DMS 273 treated with DMSO at 0.1 percent for 48 hours (cell line): Measurements from ENCODE around the gene IGFBP2.

Experiments
- DNase-seq: peaks from one replicate; lab custom pipeline; 2025; lab: John Stamatoyannopoulos, UW

The IGFBP2 gene

DNA sequence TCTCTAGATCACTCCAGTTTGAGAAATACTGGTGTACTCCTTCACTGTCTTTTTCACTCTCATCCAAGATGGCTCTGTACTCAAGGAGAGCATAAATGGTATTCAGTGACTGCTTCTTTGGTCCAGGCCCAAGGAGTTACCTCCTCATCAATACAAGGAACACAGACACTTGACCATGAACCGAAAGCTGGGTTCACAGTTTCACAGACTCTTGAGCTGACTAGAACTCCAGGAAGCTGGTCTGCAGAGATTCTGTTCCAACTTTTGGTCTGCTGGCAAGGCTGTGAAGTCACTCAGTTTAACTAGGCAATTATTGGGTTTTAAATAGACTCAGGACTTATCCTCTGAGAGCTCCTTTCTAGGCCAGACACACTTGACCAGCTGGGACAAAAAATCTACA is 69.5 kb downstream of the IGFBP2 start:
- no peak for DNase-seq

DNA sequence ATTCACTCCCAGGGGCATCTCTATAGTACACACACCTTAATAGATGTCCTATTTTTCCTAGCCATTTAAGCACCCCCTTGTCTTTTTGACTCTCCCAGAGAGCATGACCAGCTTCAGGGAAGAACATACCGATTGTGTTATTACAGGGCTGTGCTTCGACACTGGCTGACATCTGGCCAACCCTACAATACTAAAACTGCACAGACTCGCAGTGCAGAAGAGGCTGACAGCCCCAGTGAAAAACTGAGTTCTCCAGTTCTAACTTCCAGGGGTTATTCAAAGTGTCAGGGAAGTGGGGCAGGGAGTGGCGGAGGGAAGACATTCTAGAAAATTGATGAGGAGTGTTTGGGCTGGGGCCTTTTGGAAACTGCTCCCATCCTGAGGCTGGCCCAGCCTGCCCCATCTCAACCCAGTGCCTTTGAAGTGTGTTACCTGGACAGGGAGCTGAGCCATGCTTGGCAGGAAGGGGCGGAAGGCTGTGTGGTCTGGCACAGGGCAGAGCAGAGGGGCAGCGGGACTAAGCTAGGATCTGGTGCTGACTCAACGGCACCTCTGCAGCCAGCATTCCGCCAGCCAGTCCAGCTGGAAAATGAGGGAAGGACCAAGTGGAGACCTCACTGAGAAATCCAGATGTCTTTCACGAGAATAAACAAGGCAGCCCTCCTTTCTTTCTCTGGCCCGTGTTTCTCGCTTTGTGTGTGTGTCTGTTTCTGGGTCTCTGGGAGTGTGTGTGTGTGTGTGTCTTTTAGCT is 77.5 kb downstream of the IGFBP2 start:
- DNase-seq, result no peak

DNA sequence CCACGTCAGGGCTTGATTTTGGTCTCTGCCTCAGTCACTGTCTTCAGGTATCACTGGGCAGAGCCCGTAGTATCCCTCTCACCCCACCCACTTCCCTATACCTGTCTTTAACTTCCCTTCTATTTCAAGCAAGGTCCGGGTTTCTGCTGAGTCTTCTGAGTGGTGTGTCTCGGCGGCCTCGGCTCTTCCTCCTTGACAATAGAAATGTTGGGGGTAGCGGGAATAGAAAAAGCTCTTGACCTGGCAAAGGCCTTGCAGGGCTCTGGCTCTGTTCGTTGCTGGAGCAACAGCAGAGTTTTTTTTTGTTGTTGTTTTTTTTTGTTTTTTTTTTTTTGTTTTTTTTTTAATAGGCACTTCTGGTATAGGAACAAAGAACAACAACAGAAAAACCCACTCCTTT is 78.1 kb downstream of the IGFBP2 start:
- no peak for DNase-seq

DNA sequence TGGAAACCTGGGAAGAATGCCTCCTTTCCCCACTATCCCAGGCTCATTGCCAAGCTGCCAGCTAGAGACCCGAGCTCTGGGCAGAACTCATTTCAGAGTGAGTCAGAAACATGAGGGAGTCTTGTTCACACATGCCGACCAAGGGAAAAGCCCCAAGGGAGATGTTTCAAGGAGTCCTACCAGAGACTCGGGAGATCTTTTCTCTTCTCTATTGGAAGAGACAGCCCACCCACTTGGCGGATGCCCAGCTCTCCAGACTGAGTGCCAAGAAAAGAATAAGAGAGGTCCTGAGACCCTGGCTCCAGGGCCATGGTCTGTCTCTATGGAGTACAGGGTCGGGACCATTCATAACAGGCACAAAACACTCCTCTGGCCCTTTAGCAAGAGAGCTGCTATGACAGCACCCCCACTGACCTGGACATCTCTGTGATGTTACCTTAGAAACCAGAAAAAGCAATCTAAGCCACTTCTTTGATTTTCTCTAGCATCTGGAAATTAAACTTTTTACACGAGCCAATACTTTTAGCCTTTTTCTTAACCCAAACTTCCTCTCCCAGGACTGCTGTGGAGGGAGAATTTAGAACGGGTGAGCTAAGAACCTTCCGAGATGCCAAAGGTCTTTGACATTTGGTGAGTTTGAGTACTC is 80.6 kb downstream of the IGFBP2 start:
- peak; percentile 71 for DNase-seq
